ENCODE results near the gene TMEM18. TPM values are rescaled to one million over a fixed set of nuclear protein-coding genes. Genes with fewer than 3 reads are reported as not detected.
A peak's percentile ranks its signal among the peaks of the same experiment; 100 is the strongest.
"Not testable (repeated sequence)": the region's sequence is repeated elsewhere in the genome, so short reads cannot be mapped to it uniquely, and the experiment has no call there.

TMEM18 gene
- total RNA-seq, 1 donor from 2014 or later = 18.0 TPM

- DNase-seq (ENCODE audit: low read depth) = no peak
Observed at GRCh38 chr2:694174-694573, 17.0 kb upstream of the TMEM18 start.

- no peak for DNase-seq (ENCODE audit: low read depth)
Observed at GRCh38 chr2:693606-694005, 16.4 kb upstream of the TMEM18 start.

GRCh38 chr2:692767-693166, 15.6 kb upstream of the TMEM18 start:
- no peak for DNase-seq (ENCODE audit: low read depth)

GRCh38 chr2:691821-692761, 14.9 kb upstream of the TMEM18 start:
- no peak for DNase-seq (ENCODE audit: low read depth)

- DNase-seq (ENCODE audit: low read depth) = no peak
Observed at GRCh38 chr2:690799-691198, 13.6 kb upstream of the TMEM18 start.

- no peak for DNase-seq (ENCODE audit: low read depth)
Observed at GRCh38 chr2:689877-690510, 12.8 kb upstream of the TMEM18 start.

GRCh38 chr2:689237-689636, 12.0 kb upstream of the TMEM18 start:
- no peak for DNase-seq (ENCODE audit: low read depth)

- DNase-seq (ENCODE audit: low read depth) = peak; percentile 12
Observed at GRCh38 chr2:688504-689076, 11.4 kb upstream of the TMEM18 start.

GRCh38 chr2:685421-685820, 8.2 kb upstream of the TMEM18 start:
- no peak for DNase-seq (ENCODE audit: low read depth)

GRCh38 chr2:684913-685312, 7.7 kb upstream of the TMEM18 start:
- not testable (repeated sequence) for DNase-seq (ENCODE audit: low read depth)

- DNase-seq (ENCODE audit: low read depth) = no peak
Observed at GRCh38 chr2:682226-682625, 5.0 kb upstream of the TMEM18 start.

GRCh38 chr2:681312-681711, 4.1 kb upstream of the TMEM18 start:
- DNase-seq (ENCODE audit: low read depth) = no peak

- DNase-seq (ENCODE audit: low read depth) = no peak
Observed at GRCh38 chr2:680496-680895, 3.3 kb upstream of the TMEM18 start.

- DNase-seq (ENCODE audit: low read depth) = no peak
Observed at GRCh38 chr2:678964-679363, 1.8 kb upstream of the TMEM18 start.

GRCh38 chr2:677959-678550, 849 bp upstream of the TMEM18 start:
- peak; percentile 9 for DNase-seq (ENCODE audit: low read depth)

GRCh38 chr2:676647-677055, 555 bp downstream of the TMEM18 start:
- peak; percentile 99 for DNase-seq (ENCODE audit: low read depth)

GRCh38 chr2:675982-676646, 1.1 kb downstream of the TMEM18 start:
- DNase-seq (ENCODE audit: low read depth) = peak; percentile 71

- no peak for DNase-seq (ENCODE audit: low read depth)
Observed at GRCh38 chr2:675460-675859, 1.7 kb downstream of the TMEM18 start.

- DNase-seq (ENCODE audit: low read depth) = no peak
Observed at GRCh38 chr2:675051-675450, 2.2 kb downstream of the TMEM18 start.

GRCh38 chr2:674321-674985, 2.8 kb downstream of the TMEM18 start:
- no peak for DNase-seq (ENCODE audit: low read depth)
